DOHH2 (cell line): Measurements from ENCODE around the gene LRRC58.
"Not testable (repeated sequence)": the region's sequence is repeated elsewhere in the genome, so short reads cannot be mapped to it uniquely, and the experiment has no call there.

Experiments
- H3F3A ChIP-seq: fragments of 200-600 bp; sonication (generic), shearing (Covaris generic); 2 replicates; pipeline ENCODE4 v1.6.0; 2016; ENCODE audit warnings: antibody characterized with exemption, mild to moderate bottlenecking; ENCODE audit not compliant: control insufficient read depth, insufficient read depth
- H3K27ac ChIP-seq: fragments of 200-600 bp; sonication (generic); 2 replicates; pipeline ENCODE4 v1.5.1; 2014; ENCODE audit warnings: low read depth, mild to moderate bottlenecking, low read length, moderate library complexity
- H3K27me3 ChIP-seq: fragments of 200-600 bp; sonication (generic); 2 replicates; pipeline ENCODE4 v1.6.1; 2014; ENCODE audit warnings: mild to moderate bottlenecking, low read length, mixed read lengths; ENCODE audit not compliant: control insufficient read depth
- H3K36me3 ChIP-seq: fragments of 200-600 bp; sonication (generic); 2 replicates; pipeline ENCODE4 v1.6.1; 2014; ENCODE audit warnings: mild to moderate bottlenecking, low read length, moderate library complexity, mixed read lengths; ENCODE audit not compliant: control insufficient read depth
- H3K4me1 ChIP-seq: fragments of 200-600 bp; sonication (generic); 2 replicates; pipeline ENCODE4 v1.6.1; 2014; ENCODE audit warnings: mild to moderate bottlenecking, low read length, mixed read lengths; ENCODE audit not compliant: control insufficient read depth
- H3K4me2 ChIP-seq: fragments of 200-600 bp; sonication (generic); 2 replicates; pipeline ENCODE4 v1.6.0; 2014; ENCODE audit warnings: mild to moderate bottlenecking, low read length, moderate library complexity
- H3K4me3 ChIP-seq: fragments of 200-600 bp; sonication (generic); 2 replicates; pipeline ENCODE4 v1.5.1; 2014; ENCODE audit warnings: mild to moderate bottlenecking, low read length, mixed read lengths
- H3K79me2 ChIP-seq: fragments of 200-600 bp; sonication (generic); 2 replicates; pipeline ENCODE4 v1.6.1; 2014; ENCODE audit warnings: mild to moderate bottlenecking, low read length, mixed read lengths; ENCODE audit not compliant: control insufficient read depth
- H3K9me2 ChIP-seq: fragments of 200-600 bp; sonication (generic); replicated peaks from 2 replicates; pipeline ENCODE4 v1.6.1; 2014; ENCODE audit warnings: mild to moderate bottlenecking, low read length, mixed read lengths; ENCODE audit not compliant: control insufficient read depth
- H3K9me3 ChIP-seq: fragments of 200-600 bp; sonication (generic); 2 replicates; pipeline ENCODE4 v1.6.1; 2014; ENCODE audit warnings: antibody characterized with exemption, low read length, mixed read lengths; ENCODE audit not compliant: control insufficient read depth, insufficient read depth
- H4K20me1 ChIP-seq: fragments of 200-600 bp; sonication (generic); 2 replicates; pipeline ENCODE4 v1.6.0; 2014; ENCODE audit warnings: low read depth, mild to moderate bottlenecking, antibody characterized with exemption, low read length, moderate library complexity; ENCODE audit not compliant: control insufficient read depth, insufficient read depth
- CTCF ChIP-seq: fragments of 200-600 bp; sonication (generic); IDR thresholded peaks from one replicate; pipeline ENCODE4 v1.5.1; 2014; ENCODE audit warnings: antibody characterized with exemption, mild to moderate bottlenecking, low read depth, low read length; ENCODE audit not compliant: poor library complexity, severe bottlenecking
- EZH2phosphoT487 ChIP-seq: fragments of 200-600 bp; sonication (generic); IDR thresholded peaks from 2 replicates; pipeline ENCODE4 v1.6.1; 2017; ENCODE audit warnings: borderline replicate concordance, mild to moderate bottlenecking, antibody characterized with exemption, low read length, moderate library complexity, mixed read lengths

The LRRC58 gene

GRCh38 chr3:120300971-120301370 lies 48.2 kb downstream of the LRRC58 start:
- H3K79me2 ChIP-seq: no peaks in the 10 kb centered on the region
- no peak overlapping the region for H3K4me2 ChIP-seq
- H3K4me1 ChIP-seq: no peaks in the 10 kb centered on the region
- no peaks in the 10 kb centered on the region for H4K20me1 ChIP-seq
- no peaks in the 10 kb centered on the region for H3K9me3 ChIP-seq
- no peaks in the 10 kb centered on the region for H3F3A ChIP-seq
- TF ChIP-seq CTCF (no peak), EZH2phosphoT487 (no peak)
- H3K4me3 ChIP-seq: no peak overlapping the region
- H3K27me3 ChIP-seq: no peaks in the 10 kb centered on the region
- no peaks in the 10 kb centered on the region for H3K9me2 ChIP-seq
- H3K27ac ChIP-seq: no peak overlapping the region
- H3K36me3 ChIP-seq: no peaks in the 10 kb centered on the region

GRCh38 chr3:120299403-120299802 lies 49.8 kb downstream of the LRRC58 start:
- H3F3A ChIP-seq: no peaks in the 10 kb centered on the region
- no peaks in the 10 kb centered on the region for H3K27me3 ChIP-seq
- TF ChIP-seq CTCF (no peak), EZH2phosphoT487 (no peak)
- no peaks in the 10 kb centered on the region for H3K79me2 ChIP-seq
- H3K4me2 ChIP-seq: no peak overlapping the region
- no peaks in the 10 kb centered on the region for H3K4me1 ChIP-seq
- no peak overlapping the region for H3K27ac ChIP-seq
- no peaks in the 10 kb centered on the region for H3K36me3 ChIP-seq
- no peaks in the 10 kb centered on the region for H4K20me1 ChIP-seq
- H3K4me3 ChIP-seq: no peak overlapping the region
- H3K9me3 ChIP-seq: no peaks in the 10 kb centered on the region
- no peaks in the 10 kb centered on the region for H3K9me2 ChIP-seq

GRCh38 chr3:120298996-120299395 lies 50.2 kb downstream of the LRRC58 start:
- no peaks in the 10 kb centered on the region for H4K20me1 ChIP-seq
- TF ChIP-seq EZH2phosphoT487: no peak
- TF ChIP-seq CTCF: no peak
- H3K4me1 ChIP-seq: no peaks in the 10 kb centered on the region
- no peak overlapping the region for H3K4me3 ChIP-seq
- no peaks in the 10 kb centered on the region for H3F3A ChIP-seq
- no peak overlapping the region for H3K4me2 ChIP-seq
- no peak overlapping the region for H3K27ac ChIP-seq
- no peaks in the 10 kb centered on the region for H3K27me3 ChIP-seq
- H3K79me2 ChIP-seq: no peaks in the 10 kb centered on the region
- no peaks in the 10 kb centered on the region for H3K36me3 ChIP-seq
- H3K9me2 ChIP-seq: no peaks in the 10 kb centered on the region
- no peaks in the 10 kb centered on the region; the same call in 1 of the 2 replicates for H3K9me3 ChIP-seq

- not testable (repeated sequence) for H3K4me3 ChIP-seq, H3K27me3 ChIP-seq, H3K9me3 ChIP-seq
Observed at GRCh38 chr3:120291552-120291951, 57.6 kb downstream of the LRRC58 start.

More at GRCh38 chr3:120291552-120291951, 57.6 kb downstream of the LRRC58 start:
- H3K4me1 ChIP-seq, H4K20me1 ChIP-seq, H3K27ac ChIP-seq, H3K4me2 ChIP-seq, H3K79me2 ChIP-seq, H3F3A ChIP-seq, H3K36me3 ChIP-seq, H3K9me2 ChIP-seq: not testable (repeated sequence)
